ENCODE data around the gene SEMG1.

The SEMG1 gene

DNA sequence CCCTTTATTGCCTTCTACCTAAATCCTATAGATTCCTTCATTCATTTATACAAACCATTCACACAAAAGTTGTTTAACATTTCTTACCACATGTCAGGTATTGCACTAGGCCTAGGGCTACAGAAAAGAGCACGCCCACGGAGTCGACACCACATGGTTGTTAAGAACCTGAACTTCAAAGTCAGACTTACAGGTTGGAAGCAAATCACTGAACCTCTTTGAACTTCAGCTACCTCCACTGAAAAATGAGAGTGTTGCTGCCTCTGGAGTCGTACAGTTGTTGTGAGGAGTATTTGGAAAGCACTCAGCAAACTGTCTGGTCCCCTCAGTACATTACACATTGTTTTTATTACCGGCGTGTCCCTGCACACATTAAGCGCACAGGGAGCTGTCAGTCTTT, 50.9 kb downstream of the SEMG1 start:
- no peaks in the 10 kb centered on the region for H3K36me3 ChIP-seq (ENCODE audit: insufficient read depth, low read length)
- H3K27me3 ChIP-seq (ENCODE audit: insufficient read depth, low read length, poor library complexity, severe bottlenecking): no peaks in the 10 kb centered on the region
- no peaks in the 10 kb centered on the region for H4K20me1 ChIP-seq (ENCODE audit: insufficient read depth, low read length, poor library complexity, severe bottlenecking)
- H3K9me2 ChIP-seq (replicated peaks; ENCODE audit: low read depth, low read length): no peaks in the 10 kb centered on the region
- H3K4me1 ChIP-seq (ENCODE audit: insufficient read depth, low read length, poor library complexity, severe bottlenecking): no peaks in the 10 kb centered on the region
- H2AFZ ChIP-seq (ENCODE audit: low read length): no peak overlapping the region
- H3K79me2 ChIP-seq (ENCODE audit: insufficient read depth, low read length): no peaks in the 10 kb centered on the region
- H3K4me2 ChIP-seq (ENCODE audit: low read depth, low read length, poor library complexity, severe bottlenecking): no peak overlapping the region
- no peak for TF ChIP-seq EZH2phosphoT487 (IDR thresholded peaks at IDR 0.05; ENCODE audit: borderline replicate concordance)
- TF ChIP-seq, protein P1, sequence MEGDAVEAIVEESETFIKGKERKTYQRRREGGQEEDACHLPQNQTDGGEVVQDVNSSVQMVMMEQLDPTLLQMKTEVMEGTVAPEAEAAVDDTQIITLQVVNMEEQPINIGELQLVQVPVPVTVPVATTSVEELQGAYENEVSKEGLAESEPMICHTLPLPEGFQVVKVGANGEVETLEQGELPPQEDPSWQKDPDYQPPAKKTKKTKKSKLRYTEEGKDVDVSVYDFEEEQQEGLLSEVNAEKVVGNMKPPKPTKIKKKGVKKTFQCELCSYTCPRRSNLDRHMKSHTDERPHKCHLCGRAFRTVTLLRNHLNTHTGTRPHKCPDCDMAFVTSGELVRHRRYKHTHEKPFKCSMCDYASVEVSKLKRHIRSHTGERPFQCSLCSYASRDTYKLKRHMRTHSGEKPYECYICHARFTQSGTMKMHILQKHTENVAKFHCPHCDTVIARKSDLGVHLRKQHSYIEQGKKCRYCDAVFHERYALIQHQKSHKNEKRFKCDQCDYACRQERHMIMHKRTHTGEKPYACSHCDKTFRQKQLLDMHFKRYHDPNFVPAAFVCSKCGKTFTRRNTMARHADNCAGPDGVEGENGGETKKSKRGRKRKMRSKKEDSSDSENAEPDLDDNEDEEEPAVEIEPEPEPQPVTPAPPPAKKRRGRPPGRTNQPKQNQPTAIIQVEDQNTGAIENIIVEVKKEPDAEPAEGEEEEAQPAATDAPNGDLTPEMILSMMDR (conservative IDR thresholded peaks at IDR 0.05; ENCODE audit: low read length): no peak
- H3K4me3 ChIP-seq (ENCODE audit: low read length, poor library complexity, severe bottlenecking): no peak overlapping the region
- no peaks in the 10 kb centered on the region for H3F3A ChIP-seq (ENCODE audit: low read depth)
- H3K9ac ChIP-seq (ENCODE audit: low read depth, low read length, poor library complexity, severe bottlenecking): no peak overlapping the region
- no peaks in the 10 kb centered on the region for H3K9me3 ChIP-seq (ENCODE audit: insufficient read depth, low read depth, low read length)

DNA sequence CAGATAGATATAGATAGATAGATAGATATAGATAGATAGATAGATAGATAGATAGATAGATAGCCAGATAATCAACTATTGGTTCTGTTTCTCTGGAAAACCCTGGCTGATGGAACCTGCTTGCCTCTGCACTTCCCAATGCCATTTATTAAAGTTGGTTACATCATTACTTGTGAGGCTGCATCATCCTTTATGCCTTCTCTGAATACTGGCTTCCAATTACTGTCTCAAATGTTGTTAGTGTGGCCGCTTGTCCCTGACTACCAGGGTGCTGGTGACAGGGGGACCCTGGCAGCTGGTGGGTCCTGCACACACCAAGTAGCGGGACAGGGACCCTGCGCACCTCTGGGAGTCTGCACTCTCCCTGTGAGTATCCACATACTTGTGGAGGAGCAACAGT, 51.4 kb downstream of the SEMG1 start:
- no peaks in the 10 kb centered on the region for H4K20me1 ChIP-seq (ENCODE audit: insufficient read depth, low read length, poor library complexity, severe bottlenecking)
- no peak overlapping the region for H3K4me2 ChIP-seq (ENCODE audit: low read depth, low read length, poor library complexity, severe bottlenecking)
- no peaks in the 10 kb centered on the region for H3K4me1 ChIP-seq (ENCODE audit: insufficient read depth, low read length, poor library complexity, severe bottlenecking)
- H3K79me2 ChIP-seq (ENCODE audit: insufficient read depth, low read length): no peaks in the 10 kb centered on the region
- H3K9me3 ChIP-seq (ENCODE audit: insufficient read depth, low read depth, low read length): no peaks in the 10 kb centered on the region
- no peaks in the 10 kb centered on the region for H3F3A ChIP-seq (ENCODE audit: low read depth)
- no peaks in the 10 kb centered on the region for H3K36me3 ChIP-seq (ENCODE audit: insufficient read depth, low read length)
- H3K9me2 ChIP-seq (replicated peaks; ENCODE audit: low read depth, low read length): no peaks in the 10 kb centered on the region
- H3K27me3 ChIP-seq (ENCODE audit: insufficient read depth, low read length, poor library complexity, severe bottlenecking): no peaks in the 10 kb centered on the region
- no peak overlapping the region for H2AFZ ChIP-seq (ENCODE audit: low read length)
- no peak for TF ChIP-seq EZH2phosphoT487 (IDR thresholded peaks at IDR 0.05; ENCODE audit: borderline replicate concordance)
- TF ChIP-seq, protein P1 (conservative IDR thresholded peaks at IDR 0.05; ENCODE audit: low read length): no peak
- no peak overlapping the region for H3K4me3 ChIP-seq (ENCODE audit: low read length, poor library complexity, severe bottlenecking)
- no peak overlapping the region for H3K9ac ChIP-seq (ENCODE audit: low read depth, low read length, poor library complexity, severe bottlenecking)

DNA sequence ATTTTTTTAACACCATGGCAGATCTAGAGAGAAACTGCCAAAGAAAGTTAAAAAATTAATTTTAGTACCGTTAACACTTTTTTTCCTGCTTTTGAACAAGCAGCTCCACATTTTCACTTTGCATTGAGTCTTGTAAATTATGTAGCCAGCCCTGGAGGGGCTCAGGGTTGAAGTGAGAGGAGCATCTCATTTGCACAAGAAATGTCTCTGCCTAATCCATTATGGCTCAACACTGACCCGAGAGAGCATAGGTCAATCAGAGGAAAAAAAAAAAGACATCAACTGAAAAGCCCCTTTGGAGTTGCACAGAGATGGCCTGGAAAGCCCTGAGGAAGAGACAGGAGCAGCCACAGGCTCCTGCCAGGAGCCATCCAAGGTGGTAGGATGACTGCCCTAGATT, 51.8 kb downstream of the SEMG1 start:
- no peaks in the 10 kb centered on the region for H3K9me2 ChIP-seq (replicated peaks; ENCODE audit: low read depth, low read length)
- H3K9me3 ChIP-seq (ENCODE audit: insufficient read depth, low read depth, low read length): no peaks in the 10 kb centered on the region
- no peaks in the 10 kb centered on the region for H3F3A ChIP-seq (ENCODE audit: low read depth)
- H3K4me2 ChIP-seq (ENCODE audit: low read depth, low read length, poor library complexity, severe bottlenecking): no peak overlapping the region
- no peaks in the 10 kb centered on the region for H3K27me3 ChIP-seq (ENCODE audit: insufficient read depth, low read length, poor library complexity, severe bottlenecking)
- TF ChIP-seq EZH2phosphoT487 (IDR thresholded peaks at IDR 0.05; ENCODE audit: borderline replicate concordance): no peak
- TF ChIP-seq, protein P1 (conservative IDR thresholded peaks at IDR 0.05; ENCODE audit: low read length): no peak
- H3K36me3 ChIP-seq (ENCODE audit: insufficient read depth, low read length): no peaks in the 10 kb centered on the region
- no peaks in the 10 kb centered on the region for H3K79me2 ChIP-seq (ENCODE audit: insufficient read depth, low read length)
- no peak overlapping the region for H2AFZ ChIP-seq (ENCODE audit: low read length)
- H3K9ac ChIP-seq (ENCODE audit: low read depth, low read length, poor library complexity, severe bottlenecking): no peak overlapping the region
- no peaks in the 10 kb centered on the region for H3K4me1 ChIP-seq (ENCODE audit: insufficient read depth, low read length, poor library complexity, severe bottlenecking)
- H4K20me1 ChIP-seq (ENCODE audit: insufficient read depth, low read length, poor library complexity, severe bottlenecking): no peaks in the 10 kb centered on the region
- no peak overlapping the region for H3K4me3 ChIP-seq (ENCODE audit: low read length, poor library complexity, severe bottlenecking)
